HT1080 (cell line): ENCODE results near the gene STAT3. TPM values are rescaled to one million over a fixed set of nuclear protein-coding genes. Genes with fewer than 3 reads are reported as not detected.

ENCODE experiments used
- DNase-seq: peaks from one replicate; pipeline ENCODE4 v3.0.0-alpha.2; 2015; ENCODE audit warnings: low read depth
- total RNA-seq: library from RNA; depleted of rRNA; stranded (reverse); fragments of >200 nt; shearing (Covaris generic); gene quantifications from 2 replicates; pipeline ENCODE4 v1.2.3, GENCODE V29; 2014

Gene STAT3
- total RNA-seq, 1 experiment from 2014 or later: 42.2 TPM

- no peak for DNase-seq
Observed at GRCh38 chr17:42354956-42355843, 33.0 kb downstream of the STAT3 start.

GRCh38 chr17:42348104-42348503 lies 40.1 kb downstream of the STAT3 start:
- DNase-seq: no peak

GRCh38 chr17:42347606-42348005 lies 40.6 kb downstream of the STAT3 start:
- DNase-seq: no peak

GRCh38 chr17:42347198-42347597 lies 41.0 kb downstream of the STAT3 start:
- peak; percentile 62 for DNase-seq

- no peak for DNase-seq
Observed at GRCh38 chr17:42346481-42346880, 41.8 kb downstream of the STAT3 start.

GRCh38 chr17:42345396-42346073 lies 42.7 kb downstream of the STAT3 start:
- no peak for DNase-seq

- DNase-seq: peak; percentile 65
Observed at GRCh38 chr17:42342242-42343008, 45.8 kb downstream of the STAT3 start.

GRCh38 chr17:42341568-42341967 lies 46.7 kb downstream of the STAT3 start:
- no peak for DNase-seq

GRCh38 chr17:42340691-42341127 lies 47.5 kb downstream of the STAT3 start:
- peak; percentile 11 for DNase-seq

- DNase-seq: no peak
Observed at GRCh38 chr17:42339221-42339620, 49.0 kb downstream of the STAT3 start.

GRCh38 chr17:42338427-42338985 lies 49.7 kb downstream of the STAT3 start:
- DNase-seq: no peak

- no peak for DNase-seq
Observed at GRCh38 chr17:42337442-42337841, 50.8 kb downstream of the STAT3 start.

GRCh38 chr17:42334677-42335076 lies 53.6 kb downstream of the STAT3 start:
- DNase-seq: no peak

GRCh38 chr17:42333053-42333452 lies 55.2 kb downstream of the STAT3 start:
- DNase-seq: no peak

GRCh38 chr17:42329025-42329976 lies 58.9 kb downstream of the STAT3 start:
- DNase-seq: peak; percentile 74

- peak; percentile 94 for DNase-seq
Observed at GRCh38 chr17:42325026-42325425, 63.2 kb downstream of the STAT3 start.

GRCh38 chr17:42323268-42323773 lies 64.9 kb downstream of the STAT3 start:
- no peak for DNase-seq

GRCh38 chr17:42322382-42323267 lies 65.6 kb downstream of the STAT3 start:
- peak; percentile 87 for DNase-seq

GRCh38 chr17:42321555-42321954 lies 66.7 kb downstream of the STAT3 start:
- no peak for DNase-seq
